T1000 (cell line): ENCODE results near the gene MEP1A.
A peak's percentile ranks its signal among the peaks of the same experiment; 100 is the strongest.
"Not testable (repeated sequence)": the region's sequence is repeated elsewhere in the genome, so short reads cannot be mapped to it uniquely, and the experiment has no call there.

Experiments
- DNase-seq: peaks from one replicate; lab custom pipeline; 2025; ENCODE audit warnings: mixed read lengths; lab: John Stamatoyannopoulos, UW

Gene MEP1A

GRCh38 chr6:46834991-46835390 lies 41.8 kb downstream of the MEP1A start:
- DNase-seq, result not testable (repeated sequence)

- DNase-seq, result no peak
Measured at GRCh38 chr6:46838033-46838432, 44.8 kb downstream of the MEP1A start.

- not testable (repeated sequence) for DNase-seq
Measured at GRCh38 chr6:46842252-46842846, 49.2 kb downstream of the MEP1A start.

GRCh38 chr6:46845126-46845525 lies 51.9 kb downstream of the MEP1A start:
- DNase-seq, result no peak

GRCh38 chr6:46848684-46849360 lies 55.6 kb downstream of the MEP1A start:
- DNase-seq, result peak; percentile 69

GRCh38 chr6:46849361-46849690 lies 56.1 kb downstream of the MEP1A start:
- no peak for DNase-seq

GRCh38 chr6:46850792-46851191 lies 57.6 kb downstream of the MEP1A start:
- no peak for DNase-seq

GRCh38 chr6:46851576-46851975 lies 58.4 kb downstream of the MEP1A start:
- not testable (repeated sequence) for DNase-seq

- DNase-seq, result not testable (repeated sequence)
Measured at GRCh38 chr6:46855966-46856365, 62.8 kb downstream of the MEP1A start.

- no peak for DNase-seq
Measured at GRCh38 chr6:46862381-46862780, 69.2 kb downstream of the MEP1A start.

GRCh38 chr6:46863791-46864190 lies 70.6 kb downstream of the MEP1A start:
- DNase-seq, result no peak

GRCh38 chr6:46865221-46865620 lies 72.0 kb downstream of the MEP1A start:
- DNase-seq, result no peak

GRCh38 chr6:46867411-46867810 lies 74.2 kb downstream of the MEP1A start:
- DNase-seq, result no peak

- DNase-seq, result peak; percentile 30
Measured at GRCh38 chr6:46876126-46876525, 82.9 kb downstream of the MEP1A start.

GRCh38 chr6:46879003-46879402 lies 85.8 kb downstream of the MEP1A start:
- no peak for DNase-seq

GRCh38 chr6:46882645-46883044 lies 89.5 kb downstream of the MEP1A start:
- DNase-seq, result no peak

- no peak for DNase-seq
Measured at GRCh38 chr6:46888031-46888430, 94.8 kb downstream of the MEP1A start.

GRCh38 chr6:46888578-46888977 lies 95.4 kb downstream of the MEP1A start:
- DNase-seq, result no peak
